GM13977 (cell line): ENCODE data around the gene DUSP16.

ENCODE experiments used
- DNase-seq: peaks from one replicate; pipeline ENCODE4 v3.0.0; 2012; ENCODE audit warnings: low spot score
- CTCF ChIP-seq: IDR thresholded peaks from 2 replicates; pipeline ENCODE4 v1.5.1; 2012; ENCODE audit warnings: mild to moderate bottlenecking, control low read depth; ENCODE audit not compliant: insufficient read depth; ENCODE audit errors: extremely low read depth, missing control alignments
- in situ Hi-C: fragments of 300-500 bp; cut with MboI; formaldehyde crosslinking; loops from one replicate; pipeline ENCODE4 v1.12.0; 2022; ENCODE audit warnings: low sequenced_read_pairs, low pct_unique_long_range_greater_than_20kb, mixed read lengths, inconsistent platforms; ENCODE audit not compliant: unreplicated experiment

The DUSP16 gene

GRCh38 chr12:12533238-12533829 lies 29.3 kb downstream of the DUSP16 start:
- TF ChIP-seq CTCF: no peak
- no peak for DNase-seq
- in situ Hi-C loops: no loop called here

- no peak for TF ChIP-seq CTCF
- in situ Hi-C loops: no loop called here
- no peak for DNase-seq
Measured at GRCh38 chr12:12531194-12531593, 31.5 kb downstream of the DUSP16 start.

- TF ChIP-seq CTCF: no peak
- DNase-seq: no peak
- in situ Hi-C loops: no loop called here
Measured at GRCh38 chr12:12529783-12530421, 32.8 kb downstream of the DUSP16 start.

GRCh38 chr12:12528361-12529270 lies 34.0 kb downstream of the DUSP16 start:
- DNase-seq: no peak
- in situ Hi-C loops: no loop called here
- no peak for TF ChIP-seq CTCF

GRCh38 chr12:12527820-12528296 lies 34.8 kb downstream of the DUSP16 start:
- DNase-seq: no peak
- no peak for TF ChIP-seq CTCF
- in situ Hi-C loops: no loop called here

- no peak for DNase-seq
- in situ Hi-C loops: no loop called here
- no peak for TF ChIP-seq CTCF
Measured at GRCh38 chr12:12524128-12524527, 38.5 kb downstream of the DUSP16 start.
